Neutrophil (primary cell): ENCODE results near the gene ARHGEF40.

Experiments used
- H3K27ac ChIP-seq: fragments of 200-600 bp; sonication (generic); 2 replicates; pipeline ENCODE4 v1.5.1; 2016; ENCODE audit warnings: mild to moderate bottlenecking, moderate library complexity
- H3K27me3 ChIP-seq: fragments of 200-600 bp; sonication (generic); 2 replicates; pipeline ENCODE4 v1.6.0; 2016; ENCODE audit warnings: mild to moderate bottlenecking
- H3K36me3 ChIP-seq: fragments of 200-600 bp; sonication (generic); 2 replicates; pipeline ENCODE4 v1.5.1; 2017
- H3K4me1 ChIP-seq, 2 experiments: fragments of 200-600 bp in 1 of 2; sonication (generic) in 1 of 2; 1 replicate in 1 of 2; 2 replicates in 1 of 2; pipeline versions ENCODE4 v1.5.1 to v1.6.1; 2013 to 2016; ENCODE audit warnings: low read depth in 1 of 2, low read length in 1 of 2, mild to moderate bottlenecking in 1 of 2, moderate library complexity in 1 of 2; ENCODE audit not compliant: control insufficient read depth in 1 of 2, insufficient read depth in 1 of 2
- H3K4me3 ChIP-seq, 2 experiments: fragments of 200-600 bp in 1 of 2; sonication (generic) in 1 of 2; 1 replicate in 1 of 2; 2 replicates in 1 of 2; pipeline ENCODE4 v1.5.1; 2013 to 2016; ENCODE audit warnings: low read depth in 1 of 2, low read length in 1 of 2, mild to moderate bottlenecking in 1 of 2, moderate library complexity in 1 of 2
- H3K9me3 ChIP-seq: fragments of 200-600 bp; sonication (generic); 2 replicates; pipeline ENCODE4 v1.5.1; 2016
- CTCF ChIP-seq: fragments of 200-600 bp; sonication (generic); IDR thresholded peaks from 2 replicates; pipeline ENCODE4 v1.5.1; 2016; ENCODE audit warnings: antibody characterized with exemption

ARHGEF40 gene

GRCh38 chr14:21084998-21085853 lies 15.1 kb downstream of the ARHGEF40 start:
- H3K4me1 ChIP-seq, result peaks cover 50 to 58% of the 10 kb centered on the region in 2 experiments
- peak; percentile 14 for TF ChIP-seq CTCF
- H3K4me3 ChIP-seq, result peak overlapping the region; percentile 60 to 71
- no peaks in the 10 kb centered on the region for H3K9me3 ChIP-seq
- no peaks in the 10 kb centered on the region for H3K27me3 ChIP-seq
- peak overlapping the region; percentile 97 for H3K27ac ChIP-seq
- H3K36me3 ChIP-seq, result peaks cover 40% of the 10 kb centered on the region

GRCh38 chr14:21086908-21087293 lies 16.8 kb downstream of the ARHGEF40 start:
- Histone ChIP-seq H3K4me1 (peaks cover 50 to 58% of the 10 kb centered on the region in 2 experiments), H3K4me3 (peak overlapping the region; percentile 60 to 71), H3K27ac (peak overlapping the region; percentile 97), H3K27me3 (no peaks in the 10 kb centered on the region), H3K36me3 (peaks cover 47% of the 10 kb centered on the region), H3K9me3 (no peaks in the 10 kb centered on the region)
- no peak for TF ChIP-seq CTCF

- no peaks in the 10 kb centered on the region for H3K9me3 ChIP-seq
- peaks cover 50 to 62% of the 10 kb centered on the region in 2 experiments for H3K4me1 ChIP-seq
- peaks cover 47% of the 10 kb centered on the region for H3K36me3 ChIP-seq
- H3K4me3 ChIP-seq, result peak overlapping the region; percentile 60 to 71
- peak overlapping the region; percentile 97 for H3K27ac ChIP-seq
- no peaks in the 10 kb centered on the region for H3K27me3 ChIP-seq
- TF ChIP-seq CTCF, result no peak
These were observed 17.4 kb downstream of the ARHGEF40 start for GRCh38 chr14:21087294-21088091.

GRCh38 chr14:21088687-21089086 lies 18.6 kb downstream of the ARHGEF40 start:
- Histone ChIP-seq H3K27ac (peak overlapping the region; percentile 97), H3K36me3 (peaks cover 40% of the 10 kb centered on the region), H3K27me3 (peaks cover under 1% of the 10 kb centered on the region), H3K4me3 (peak overlapping the region in 1 of 2 experiments; percentile 71), H3K9me3 (no peaks in the 10 kb centered on the region), H3K4me1 (peaks cover 50 to 65% of the 10 kb centered on the region in 2 experiments)
- no peak for TF ChIP-seq CTCF

- H3K36me3 ChIP-seq, result peaks cover 40% of the 10 kb centered on the region
- H3K4me1 ChIP-seq, result peaks cover 45 to 59% of the 10 kb centered on the region in 2 experiments
- TF ChIP-seq CTCF, result no peak
- peaks cover 6% of the 10 kb centered on the region for H3K27me3 ChIP-seq
- H3K9me3 ChIP-seq, result no peaks in the 10 kb centered on the region
- peak overlapping the region; percentile 97 for H3K27ac ChIP-seq
- H3K4me3 ChIP-seq, result no peak overlapping the region
These were observed 19.2 kb downstream of the ARHGEF40 start for GRCh38 chr14:21089271-21089670.
